HepG2 (cell line): ENCODE measurements around the gene ZNF544. TPM values are rescaled to one million over a fixed set of nuclear protein-coding genes. Genes with fewer than 3 reads are reported as not detected.

Experiments used
- AKAP8 ChIP-seq: sonication (generic); formaldehyde crosslinking; IDR thresholded peaks from 2 replicates; pipeline ENCODE4 v1.5.1; 2020; ENCODE audit warnings: mild to moderate bottlenecking, missing genetic modification reagents
- BCL3 ChIP-seq: sonication (generic); formaldehyde crosslinking; IDR thresholded peaks from 2 replicates; pipeline ENCODE4 v1.5.1; 2020; ENCODE audit warnings: mild to moderate bottlenecking, missing genetic modification reagents, moderate library complexity
- IRF9 ChIP-seq: sonication (generic); formaldehyde crosslinking; IDR thresholded peaks from 2 replicates; pipeline ENCODE4 v1.8.0; 2022; ENCODE audit warnings: missing genetic modification reagents, mild to moderate bottlenecking, borderline replicate concordance
- MAFF ChIP-seq: IDR thresholded peaks from 2 replicates; pipeline ENCODE4 v1.6.1; 2011; ENCODE audit warnings: low read depth, low read length, improper control_type of control experiment
- SMAD9 ChIP-seq: sonication (generic); formaldehyde crosslinking; IDR thresholded peaks from 2 replicates; pipeline ENCODE4 v1.5.1; 2020; ENCODE audit warnings: mild to moderate bottlenecking, missing genetic modification reagents
- SMC3 ChIP-seq: IDR thresholded peaks from 2 replicates; pipeline ENCODE4 v1.6.1; 2011; ENCODE audit warnings: low read length, improper control_type of control experiment
- STAG1 ChIP-seq: sonication (generic); formaldehyde crosslinking; IDR thresholded peaks from 2 replicates; pipeline ENCODE4 v1.4.0; 2020; ENCODE audit warnings: missing genetic modification reagents
- TRIM24 ChIP-seq: sonication (generic); formaldehyde crosslinking; IDR thresholded peaks from 2 replicates; pipeline ENCODE4 v1.8.0; 2022; ENCODE audit warnings: mild to moderate bottlenecking, missing genetic modification reagents
- ZC3H4 ChIP-seq: sonication (generic); formaldehyde crosslinking; IDR thresholded peaks from 2 replicates; pipeline ENCODE4 v1.4.0; 2020; ENCODE audit warnings: missing genetic modification reagents, borderline replicate concordance
- ZFP82 ChIP-seq: sonication (generic); formaldehyde crosslinking; IDR thresholded peaks from 2 replicates; pipeline ENCODE4 v1.5.1; 2020; ENCODE audit warnings: mild to moderate bottlenecking, missing genetic modification reagents, borderline replicate concordance
- ZNF24 ChIP-seq: fragments of 450-650 bp; IDR thresholded peaks from 2 replicates; pipeline ENCODE4 v1.6.1; 2017; ENCODE audit warnings: antibody characterized with exemption, mild to moderate bottlenecking
- ZNF335 ChIP-seq: sonication (generic); formaldehyde crosslinking; IDR thresholded peaks from 2 replicates; pipeline ENCODE4 v1.4.0; 2020; ENCODE audit warnings: missing genetic modification reagents
- ZNF567 ChIP-seq: sonication (generic); formaldehyde crosslinking; IDR thresholded peaks from 2 replicates; pipeline ENCODE4 v1.8.1; 2023; ENCODE audit warnings: mild to moderate bottlenecking, missing genetic modification reagents, borderline replicate concordance
- ZNF879 ChIP-seq: sonication (generic); formaldehyde crosslinking; IDR thresholded peaks from 2 replicates; pipeline ENCODE4 v1.8.1; 2023; ENCODE audit warnings: missing genetic modification reagents
- polyA plus RNA-seq, 8 experiments: library from polyadenylated mRNA; depleted of rRNA in 3 of 8; stranded (reverse) in 7 of 8; unstranded in 1 of 8; fragments of >200 nt; fragmentation: Illumina TruSeq in 4 of 8; extraction: Trizol in 4 of 8; gene quantifications; 2 replicates each; pipeline versions ENCODE4 v1.2.1 to v1.2.3, GENCODE V29; 2011 to 2016; ENCODE audit warnings: low read depth in 4 of 8, missing spikeins in 1 of 8, mixed read lengths in 1 of 8; ENCODE audit not compliant: insufficient read depth in 1 of 8
- total RNA-seq, 5 experiments: library from RNA; depleted of rRNA; stranded (reverse); fragments of >200 nt; fragmentation: Illumina TruSeq; extraction: Trizol; gene quantifications; 2 replicates each; pipeline ENCODE4 v1.2.3, GENCODE V29; 2016; ENCODE audit warnings: low read depth in 1 of 5
- TF ChIP-seq, protein P1 (sequence below): sonication (generic); formaldehyde crosslinking; IDR thresholded peaks from 2 replicates; pipeline ENCODE4 v1.8.1; 2023; ENCODE audit warnings: missing genetic modification reagents, inconsistent platforms, borderline replicate concordance
- TF ChIP-seq, protein P2 (sequence below): sonication (generic); formaldehyde crosslinking; IDR thresholded peaks from 2 replicates; pipeline ENCODE4 v1.4.0; 2020; ENCODE audit warnings: mild to moderate bottlenecking, missing genetic modification reagents
- TF ChIP-seq, protein P3 (sequence below): sonication (generic); formaldehyde crosslinking; IDR thresholded peaks from 2 replicates; pipeline ENCODE4 v1.8.0; 2022; ENCODE audit warnings: missing genetic modification reagents, mild to moderate bottlenecking, moderate library complexity, borderline replicate concordance
- TF ChIP-seq, protein P4 (sequence below), 2 experiments: sonication (generic) in 1 of 2; formaldehyde crosslinking in 1 of 2; IDR thresholded peaks; 2 replicates each; pipeline versions ENCODE4 v1.6.1 to v1.9.0; 2014 to 2022; ENCODE audit warnings: antibody characterized with exemption in 1 of 2, borderline replicate concordance in 1 of 2, inconsistent platforms in 1 of 2, low read depth in 1 of 2, missing genetic modification reagents in 1 of 2

The ZNF544 gene
- total and polyA plus RNA-seq, 2 of the 13 experiments (the other 11 are each of a cell fraction or from before 2014, with no cell fraction given): 13.1 to 17.0 TPM

DNA sequence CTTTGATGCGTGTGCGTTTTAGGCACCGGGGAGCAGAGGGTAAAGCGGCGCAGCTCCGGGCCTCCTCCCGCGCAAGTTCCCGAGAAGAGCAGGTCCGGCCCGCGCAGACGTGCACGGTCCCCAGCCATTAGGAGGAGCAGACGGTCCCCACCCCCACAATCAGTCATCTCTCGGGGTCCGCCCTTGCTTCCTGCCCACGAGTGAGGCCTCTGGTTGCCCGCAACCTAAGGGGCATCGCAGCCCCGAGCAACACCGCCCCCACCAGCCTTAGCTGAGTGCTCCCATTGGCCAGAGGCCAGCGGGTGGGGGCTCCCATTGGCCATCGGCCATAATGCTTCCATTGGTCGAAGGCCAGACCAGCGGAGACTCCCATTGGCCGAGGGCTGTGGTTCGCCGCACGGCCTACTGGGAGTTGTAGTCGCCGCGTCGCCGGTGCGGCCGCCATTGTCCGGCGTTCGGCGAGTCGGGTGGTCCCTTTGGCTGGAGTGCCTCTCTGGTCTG lies 49.9 kb downstream of the ZNF544 start, which contains the start of gene ZNF8 (continued):
- TF ChIP-seq, protein P1, sequence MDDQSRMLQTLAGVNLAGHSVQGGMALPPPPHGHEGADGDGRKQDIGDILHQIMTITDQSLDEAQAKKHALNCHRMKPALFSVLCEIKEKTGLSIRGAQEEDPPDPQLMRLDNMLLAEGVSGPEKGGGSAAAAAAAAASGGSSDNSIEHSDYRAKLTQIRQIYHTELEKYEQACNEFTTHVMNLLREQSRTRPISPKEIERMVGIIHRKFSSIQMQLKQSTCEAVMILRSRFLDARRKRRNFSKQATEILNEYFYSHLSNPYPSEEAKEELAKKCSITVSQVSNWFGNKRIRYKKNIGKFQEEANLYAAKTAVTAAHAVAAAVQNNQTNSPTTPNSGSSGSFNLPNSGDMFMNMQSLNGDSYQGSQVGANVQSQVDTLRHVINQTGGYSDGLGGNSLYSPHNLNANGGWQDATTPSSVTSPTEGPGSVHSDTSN: no peak
- TF ChIP-seq, protein P2, sequence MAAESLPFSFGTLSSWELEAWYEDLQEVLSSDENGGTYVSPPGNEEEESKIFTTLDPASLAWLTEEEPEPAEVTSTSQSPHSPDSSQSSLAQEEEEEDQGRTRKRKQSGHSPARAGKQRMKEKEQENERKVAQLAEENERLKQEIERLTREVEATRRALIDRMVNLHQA: no peak
- TF ChIP-seq ZNF567 (CRISPR knock-in tag): no peak
- TF ChIP-seq ZNF879: no peak
- no peak for TF ChIP-seq STAG1 (CRISPR knock-in tag)
- TF ChIP-seq, protein P3, sequence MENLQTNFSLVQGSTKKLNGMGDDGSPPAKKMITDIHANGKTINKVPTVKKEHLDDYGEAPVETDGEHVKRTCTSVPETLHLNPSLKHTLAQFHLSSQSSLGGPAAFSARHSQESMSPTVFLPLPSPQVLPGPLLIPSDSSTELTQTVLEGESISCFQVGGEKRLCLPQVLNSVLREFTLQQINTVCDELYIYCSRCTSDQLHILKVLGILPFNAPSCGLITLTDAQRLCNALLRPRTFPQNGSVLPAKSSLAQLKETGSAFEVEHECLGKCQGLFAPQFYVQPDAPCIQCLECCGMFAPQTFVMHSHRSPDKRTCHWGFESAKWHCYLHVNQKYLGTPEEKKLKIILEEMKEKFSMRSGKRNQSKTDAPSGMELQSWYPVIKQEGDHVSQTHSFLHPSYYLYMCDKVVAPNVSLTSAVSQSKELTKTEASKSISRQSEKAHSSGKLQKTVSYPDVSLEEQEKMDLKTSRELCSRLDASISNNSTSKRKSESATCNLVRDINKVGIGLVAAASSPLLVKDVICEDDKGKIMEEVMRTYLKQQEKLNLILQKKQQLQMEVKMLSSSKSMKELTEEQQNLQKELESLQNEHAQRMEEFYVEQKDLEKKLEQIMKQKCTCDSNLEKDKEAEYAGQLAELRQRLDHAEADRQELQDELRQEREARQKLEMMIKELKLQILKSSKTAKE (CRISPR knock-in tag): no peak
- TF ChIP-seq IRF9 (CRISPR knock-in tag): no peak
- no peak for TF ChIP-seq TRIM24 (CRISPR knock-in tag)
- no peak for TF ChIP-seq AKAP8 (CRISPR knock-in tag)
- TF ChIP-seq SMAD9 (CRISPR knock-in tag): no peak
- TF ChIP-seq ZC3H4: no peak
- no peak for TF ChIP-seq MAFF
- TF ChIP-seq SMC3: no peak
- peak; percentile 7; the same call in 1 of the 2 replicates for TF ChIP-seq ZNF335 (CRISPR knock-in tag)
- TF ChIP-seq, protein P4, sequence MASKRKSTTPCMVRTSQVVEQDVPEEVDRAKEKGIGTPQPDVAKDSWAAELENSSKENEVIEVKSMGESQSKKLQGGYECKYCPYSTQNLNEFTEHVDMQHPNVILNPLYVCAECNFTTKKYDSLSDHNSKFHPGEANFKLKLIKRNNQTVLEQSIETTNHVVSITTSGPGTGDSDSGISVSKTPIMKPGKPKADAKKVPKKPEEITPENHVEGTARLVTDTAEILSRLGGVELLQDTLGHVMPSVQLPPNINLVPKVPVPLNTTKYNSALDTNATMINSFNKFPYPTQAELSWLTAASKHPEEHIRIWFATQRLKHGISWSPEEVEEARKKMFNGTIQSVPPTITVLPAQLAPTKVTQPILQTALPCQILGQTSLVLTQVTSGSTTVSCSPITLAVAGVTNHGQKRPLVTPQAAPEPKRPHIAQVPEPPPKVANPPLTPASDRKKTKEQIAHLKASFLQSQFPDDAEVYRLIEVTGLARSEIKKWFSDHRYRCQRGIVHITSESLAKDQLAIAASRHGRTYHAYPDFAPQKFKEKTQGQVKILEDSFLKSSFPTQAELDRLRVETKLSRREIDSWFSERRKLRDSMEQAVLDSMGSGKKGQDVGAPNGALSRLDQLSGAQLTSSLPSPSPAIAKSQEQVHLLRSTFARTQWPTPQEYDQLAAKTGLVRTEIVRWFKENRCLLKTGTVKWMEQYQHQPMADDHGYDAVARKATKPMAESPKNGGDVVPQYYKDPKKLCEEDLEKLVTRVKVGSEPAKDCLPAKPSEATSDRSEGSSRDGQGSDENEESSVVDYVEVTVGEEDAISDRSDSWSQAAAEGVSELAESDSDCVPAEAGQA (IDR thresholded peaks at IDR 0.05; ENCODE audit: low read depth): peak; percentile 30; the same call in 1 of the 2 replicates
- TF ChIP-seq, protein P4 (CRISPR knock-in tag; IDR thresholded peaks at IDR 0.05; ENCODE audit: borderline replicate concordance): no peak
- TF ChIP-seq BCL3: no peak
- TF ChIP-seq ZFP82: peak; percentile 77; the same call in 1 of the 2 replicates
- TF ChIP-seq ZNF24: no peak
